HG03108 (cell line): ENCODE measurements around the gene CAMSAP3.
"Not testable (repeated sequence)": the region's sequence is repeated elsewhere in the genome, so short reads cannot be mapped to it uniquely, and the experiment has no call there.

Experiments
- ATAC-seq: cut with Tn5 transposase; IDR thresholded peaks from one replicate; pipeline ENCODE4 v1.9.1; 2021; ENCODE audit warnings: moderate library complexity; ENCODE audit not compliant: unreplicated experiment

CAMSAP3 gene

DNA sequence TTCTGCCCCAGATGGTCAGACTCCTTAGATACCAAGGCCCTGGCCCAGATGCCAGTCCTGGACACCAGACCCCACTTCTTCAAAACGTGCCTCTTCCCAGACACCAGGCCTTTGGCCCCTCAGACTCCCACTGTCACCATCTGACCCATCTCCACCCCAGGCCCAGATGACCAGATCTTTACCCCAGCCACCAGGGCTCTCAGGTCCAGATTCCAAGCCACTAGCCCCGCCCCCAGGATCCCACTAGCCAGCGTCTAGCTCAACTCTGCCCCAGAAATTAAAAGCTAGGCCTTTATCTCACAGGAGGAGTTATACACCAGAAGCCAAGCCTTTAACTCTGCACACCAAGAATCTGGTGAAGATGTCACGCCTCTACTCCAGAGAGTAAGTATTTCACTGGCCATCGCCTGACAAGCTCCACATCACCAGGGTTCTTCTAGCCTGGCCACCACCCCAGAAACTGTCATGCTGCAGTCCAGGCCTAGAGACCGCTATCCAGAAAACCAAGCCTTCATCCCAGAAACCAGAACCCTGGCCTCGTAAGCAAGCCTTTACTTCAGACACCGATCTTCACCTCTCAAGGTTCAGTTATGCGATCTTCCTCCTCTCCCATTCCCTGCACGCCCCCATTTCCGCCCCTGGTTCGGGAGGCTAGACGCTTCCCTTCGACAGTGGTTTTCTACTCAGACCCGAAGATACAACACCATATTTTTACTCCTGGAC lies 33.1 kb downstream of the CAMSAP3 start:
- no peak for ATAC-seq

GRCh38 chr19:7629347-7630054 lies 33.8 kb downstream of the CAMSAP3 start, which contains the start of the genes PET100 and XAB2:
PET100 (plus strand) TSS chr19:7629793; CDS start chr19:7629834, 41 bp downstream.
XAB2 (minus strand) TSS chr19:7629545; CDS start chr19:7629527, 18 bp downstream.
- peak; percentile 81 for ATAC-seq

GRCh38 chr19:7631577-7631976 lies 35.9 kb downstream of the CAMSAP3 start:
- ATAC-seq, result no peak

DNA sequence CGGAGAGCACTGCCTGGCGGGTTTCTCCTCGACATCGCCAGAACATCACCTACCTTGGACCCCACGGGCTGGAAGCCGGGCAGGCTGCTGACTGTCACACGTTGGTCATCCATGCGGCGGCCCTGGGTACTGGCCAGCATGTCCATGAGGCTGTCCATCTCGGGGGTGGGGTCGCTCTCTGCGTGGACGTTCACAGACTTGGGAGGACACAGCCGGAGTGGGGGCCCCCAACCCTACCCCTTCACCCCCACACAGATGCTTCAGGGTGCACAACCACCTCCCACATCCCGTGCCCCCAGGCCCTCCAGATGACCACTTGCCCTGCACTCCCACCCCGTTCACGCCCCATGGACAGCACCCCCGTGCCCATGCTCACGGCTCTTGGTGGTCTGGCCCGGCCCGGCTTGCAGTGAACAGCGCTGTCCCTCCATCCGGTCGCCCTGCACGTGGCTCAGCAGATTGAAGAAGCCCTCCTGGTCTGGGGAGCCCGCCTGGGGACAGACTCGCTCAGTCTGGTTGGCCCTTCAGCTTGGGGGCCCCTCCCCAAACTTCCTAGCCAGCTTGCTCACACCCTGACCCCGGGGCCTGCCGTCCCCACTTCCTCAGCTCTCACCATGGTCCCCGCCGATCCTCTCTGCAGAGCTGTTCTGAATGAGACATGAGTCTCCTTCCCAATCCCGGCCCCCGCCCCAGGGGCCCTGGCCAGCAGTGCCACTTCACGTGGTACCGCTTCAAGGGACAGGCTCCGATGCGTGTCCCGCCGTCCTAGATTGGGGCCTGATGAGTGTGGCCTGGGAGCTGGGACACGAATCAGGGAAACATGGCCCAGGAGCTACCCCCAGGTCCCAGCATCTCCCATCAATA lies 36.9 kb downstream of the CAMSAP3 start:
- ATAC-seq, result no peak

GRCh38 chr19:7633698-7634097 lies 38.0 kb downstream of the CAMSAP3 start, which contains the start of gene PCP2:
PCP2 (minus strand) TSS chr19:7633719; CDS start chr19:7633457, 262 bp downstream.
- no peak for ATAC-seq

DNA sequence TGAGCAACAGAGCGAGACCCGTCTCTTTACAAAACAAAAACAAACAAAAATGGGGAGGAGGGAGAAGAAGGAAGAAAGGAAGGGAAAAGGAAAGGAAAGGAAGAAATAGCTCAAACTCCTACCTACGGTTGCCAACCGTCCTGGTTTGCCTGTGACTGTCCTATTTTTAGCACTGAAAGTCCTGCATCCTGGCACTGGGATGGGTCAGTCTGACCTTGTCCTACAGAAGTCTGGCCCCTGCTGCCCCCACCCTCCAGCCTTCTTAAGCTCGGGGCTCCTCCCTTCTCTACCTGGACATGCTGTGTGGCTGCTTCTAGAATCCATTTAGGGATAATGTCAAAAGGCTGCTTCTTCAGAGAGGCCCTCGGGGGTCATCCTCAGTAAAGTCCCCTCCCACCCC lies 40.0 kb downstream of the CAMSAP3 start:
- no peak for ATAC-seq

DNA sequence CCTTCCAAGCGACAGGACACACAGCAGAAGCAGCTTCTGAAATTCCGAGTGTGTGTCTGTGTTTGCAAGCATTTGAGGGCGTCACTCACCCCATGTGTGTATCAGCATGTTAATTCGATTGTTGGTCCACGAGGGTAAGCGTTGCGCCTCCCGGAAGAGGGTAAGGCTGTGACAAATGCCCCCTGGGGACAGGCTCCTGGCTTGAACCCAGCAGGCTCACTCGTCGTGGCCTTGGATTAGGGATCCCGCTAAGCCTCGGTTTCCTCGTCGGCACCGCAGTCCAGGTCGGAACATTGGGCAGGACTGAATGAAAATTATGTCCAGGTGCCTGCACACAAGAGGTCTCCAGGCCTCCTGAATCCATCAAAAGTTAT lies 40.6 kb downstream of the CAMSAP3 start:
- ATAC-seq, result no peak

GRCh38 chr19:7636691-7637373 lies 41.2 kb downstream of the CAMSAP3 start, which contains the start of gene STXBP2:
STXBP2 (plus strand) TSS chr19:7637110; CDS start chr19:7637150, 40 bp downstream.
- peak; percentile 60 for ATAC-seq

GRCh38 chr19:7637374-7638256 lies 42.0 kb downstream of the CAMSAP3 start:
- peak; percentile 9 for ATAC-seq

DNA sequence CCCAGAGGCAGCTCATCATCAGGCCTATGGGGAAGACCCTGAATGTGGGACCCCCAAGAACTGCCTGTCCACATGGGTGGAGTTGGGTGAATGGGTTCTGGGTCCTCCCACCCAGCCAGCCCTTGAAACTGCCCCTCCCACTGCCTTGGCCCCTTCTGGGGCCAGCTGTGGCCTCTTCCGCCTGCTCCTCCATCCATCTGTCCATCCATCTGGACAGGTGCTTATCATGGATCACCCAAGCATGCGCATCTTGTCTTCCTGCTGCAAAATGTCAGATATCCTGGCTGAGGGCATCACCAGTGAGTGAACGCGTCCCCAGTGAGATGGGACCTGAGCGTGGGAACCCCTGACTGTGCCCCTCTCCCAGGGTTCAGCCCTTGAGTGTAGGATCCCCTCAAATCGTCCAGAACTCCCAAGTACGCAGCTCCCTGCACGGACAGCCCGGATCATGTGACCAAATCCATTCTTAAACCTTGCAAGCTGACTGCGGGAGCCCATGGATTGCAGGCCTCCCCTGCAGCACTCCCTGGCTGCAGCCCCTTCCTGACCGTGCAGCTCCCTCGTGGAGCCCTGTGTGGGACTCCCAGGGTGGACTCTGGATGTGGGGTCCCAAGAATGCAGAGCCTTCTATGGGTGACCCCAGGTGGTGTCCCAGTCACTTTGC lies 43.3 kb downstream of the CAMSAP3 start:
- no peak for ATAC-seq

GRCh38 chr19:7639863-7640348 lies 44.2 kb downstream of the CAMSAP3 start:
- no peak for ATAC-seq

- ATAC-seq, result no peak
These were observed 45.1 kb downstream of the CAMSAP3 start for GRCh38 chr19:7640803-7641202.

GRCh38 chr19:7641290-7642276 lies 45.9 kb downstream of the CAMSAP3 start:
- ATAC-seq, result no peak

- no peak for ATAC-seq
These were observed 46.8 kb downstream of the CAMSAP3 start for GRCh38 chr19:7642295-7643030.

- ATAC-seq, result no peak
These were observed 47.4 kb downstream of the CAMSAP3 start for GRCh38 chr19:7643031-7643415.

DNA sequence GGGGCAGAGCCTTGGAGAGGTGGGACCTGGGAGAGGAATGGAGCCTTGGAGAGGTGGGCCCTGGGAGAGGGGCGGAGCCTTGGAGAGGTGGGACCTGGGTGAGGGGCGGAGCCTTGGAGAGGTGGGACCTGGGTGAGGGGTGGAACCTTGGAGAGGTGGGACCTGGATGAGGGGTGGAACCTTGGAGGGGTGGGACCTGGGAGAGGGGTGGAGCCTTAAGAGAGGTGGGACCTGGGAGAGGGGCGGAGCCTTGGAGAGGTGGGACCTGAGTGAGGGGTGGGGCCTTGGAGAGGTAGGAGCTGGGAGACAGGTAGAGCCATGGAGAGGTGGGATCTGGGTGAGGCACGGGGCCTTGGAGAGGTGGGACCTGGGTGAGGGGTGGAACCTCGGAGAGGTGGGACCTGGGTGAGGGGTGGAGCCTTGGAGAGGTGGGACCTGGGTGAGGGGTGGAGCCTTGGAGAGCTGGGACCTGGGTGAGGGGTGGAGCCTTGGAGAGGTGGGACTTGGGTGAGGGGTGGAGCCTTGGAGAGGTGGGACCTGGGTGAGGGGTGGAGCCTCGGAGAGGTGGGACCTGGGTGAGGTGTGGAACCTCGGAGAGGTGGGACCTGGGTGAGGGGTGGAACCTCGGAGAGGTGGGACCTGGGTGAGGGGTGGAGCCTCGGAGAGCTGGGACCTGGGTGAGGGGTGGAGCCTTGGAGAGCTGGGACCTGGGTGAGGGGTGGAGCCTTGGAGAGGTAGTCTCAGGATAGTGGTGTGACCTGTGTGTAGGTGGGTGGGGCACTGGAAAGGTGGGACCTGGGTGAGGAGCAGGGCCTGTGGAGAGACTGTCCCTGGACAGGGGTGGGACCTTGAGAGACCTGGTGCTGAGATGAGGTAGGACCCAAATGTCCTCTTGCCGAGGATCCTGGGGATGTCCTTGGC lies 48.2 kb downstream of the CAMSAP3 start:
- not testable (repeated sequence) for ATAC-seq
